IPS-18a (cell line): Measurements from ENCODE around the gene ERAP2.

Experiments used
- H3K27ac ChIP-seq: one replicate; pipeline ENCODE4 v1.5.1; 2013; ENCODE audit warnings: low read length
- H3K27me3 ChIP-seq: one replicate; pipeline ENCODE4 v1.6.1; 2013; ENCODE audit warnings: mild to moderate bottlenecking, low read length; ENCODE audit not compliant: control insufficient read depth, insufficient read depth
- H3K36me3 ChIP-seq: one replicate; pipeline ENCODE4 v1.6.1; 2013; ENCODE audit warnings: low read depth, low read length; ENCODE audit not compliant: control insufficient read depth
- H3K4me1 ChIP-seq: one replicate; pipeline ENCODE4 v1.6.1; 2013; ENCODE audit warnings: low read depth, low read length; ENCODE audit not compliant: control insufficient read depth
- H3K4me3 ChIP-seq: one replicate; pipeline ENCODE4 v1.5.1; 2013; ENCODE audit warnings: low read length
- H3K9ac ChIP-seq: one replicate; pipeline ENCODE4 v1.6.1; 2013; ENCODE audit warnings: mild to moderate bottlenecking, low read length, moderate library complexity
- H3K9me3 ChIP-seq: one replicate; pipeline ENCODE4 v1.6.1; 2013; ENCODE audit warnings: low read depth, low read length; ENCODE audit not compliant: control insufficient read depth

Gene ERAP2

DNA sequence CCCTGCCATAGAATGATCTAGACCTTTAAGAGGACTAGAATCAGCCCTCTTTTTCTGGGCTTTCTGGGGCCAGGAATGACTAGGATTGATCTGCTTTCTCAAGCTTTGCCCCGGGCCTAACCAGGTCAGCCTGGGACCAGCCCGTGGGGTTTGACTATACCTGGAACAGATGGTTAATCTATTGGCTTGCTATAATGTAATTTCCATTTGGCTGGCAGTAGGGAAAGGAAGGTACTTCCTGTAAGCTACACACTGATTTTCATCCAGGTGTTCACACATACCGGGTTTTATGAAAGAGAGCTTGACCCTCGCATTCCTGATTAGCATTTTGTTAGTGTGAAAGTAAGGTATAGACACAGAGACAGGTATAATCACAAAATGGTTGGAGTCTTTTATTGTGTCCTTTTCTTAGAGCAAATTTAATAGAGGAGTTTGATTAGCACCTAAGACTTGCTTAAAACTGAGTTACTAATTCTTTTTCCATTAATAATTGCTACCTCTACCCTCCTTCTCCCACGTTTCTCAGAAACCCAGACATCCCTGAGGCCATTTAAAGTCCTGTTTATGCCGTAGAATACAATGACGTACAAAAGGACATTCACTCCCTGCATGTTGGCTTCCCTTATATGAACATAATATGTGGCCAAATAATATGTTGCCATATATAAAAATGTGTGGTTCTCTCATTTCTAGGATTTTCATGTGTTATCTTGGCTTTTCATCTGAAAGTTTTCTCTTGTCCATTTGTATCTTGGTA lies 76.9 kb downstream of the ERAP2 start:
- H3K9me3 ChIP-seq: peaks cover 6% of the 10 kb centered on the region
- no peaks in the 10 kb centered on the region for H3K27me3 ChIP-seq
- H3K4me1 ChIP-seq: peaks cover 6% of the 10 kb centered on the region
- no peak overlapping the region for H3K27ac ChIP-seq
- no peak overlapping the region for H3K4me3 ChIP-seq
- H3K36me3 ChIP-seq: no peaks in the 10 kb centered on the region
- no peak overlapping the region for H3K9ac ChIP-seq

DNA sequence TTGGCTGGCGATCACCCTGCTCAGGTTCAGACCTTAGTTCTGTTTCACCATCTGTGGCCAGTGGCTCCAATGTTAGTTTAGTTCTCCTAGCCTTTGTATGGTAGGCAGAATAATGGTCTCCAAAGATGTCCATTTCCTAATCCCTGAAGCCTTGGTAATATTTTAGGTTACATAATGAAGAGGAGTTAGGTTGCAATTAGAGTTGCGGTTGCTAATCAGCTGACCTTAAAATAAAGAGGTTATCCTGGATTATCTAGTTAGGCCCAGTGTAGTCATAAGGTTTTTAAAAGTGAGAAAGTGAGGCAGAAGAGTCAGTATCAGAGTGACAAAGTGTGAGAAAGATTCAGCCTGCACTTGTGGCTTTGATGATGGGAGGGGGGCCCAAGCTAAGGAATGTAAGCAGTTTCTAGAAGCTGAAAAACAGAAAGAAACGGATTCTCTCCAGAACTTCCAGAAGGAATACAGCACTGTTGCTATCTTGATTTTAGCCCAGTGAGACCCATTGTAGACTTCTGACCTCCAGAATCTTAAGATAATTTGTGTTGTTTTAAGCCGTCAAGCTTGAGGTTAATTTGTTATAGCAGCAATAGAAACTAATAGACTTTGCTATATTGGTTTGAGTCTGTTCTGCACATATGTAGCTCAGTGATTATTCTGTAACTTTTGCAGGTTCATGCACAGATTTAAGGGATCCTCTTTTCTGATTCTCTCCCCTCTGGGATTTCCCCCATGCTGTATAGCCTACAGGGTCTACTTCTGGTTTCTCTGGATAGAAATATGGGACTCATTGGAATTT lies 81.2 kb downstream of the ERAP2 start:
- Histone ChIP-seq H3K36me3 (no peaks in the 10 kb centered on the region), H3K9me3 (no peaks in the 10 kb centered on the region), H3K27ac (no peak overlapping the region), H3K4me1 (no peaks in the 10 kb centered on the region), H3K27me3 (no peaks in the 10 kb centered on the region), H3K4me3 (no peak overlapping the region), H3K9ac (no peak overlapping the region)

DNA sequence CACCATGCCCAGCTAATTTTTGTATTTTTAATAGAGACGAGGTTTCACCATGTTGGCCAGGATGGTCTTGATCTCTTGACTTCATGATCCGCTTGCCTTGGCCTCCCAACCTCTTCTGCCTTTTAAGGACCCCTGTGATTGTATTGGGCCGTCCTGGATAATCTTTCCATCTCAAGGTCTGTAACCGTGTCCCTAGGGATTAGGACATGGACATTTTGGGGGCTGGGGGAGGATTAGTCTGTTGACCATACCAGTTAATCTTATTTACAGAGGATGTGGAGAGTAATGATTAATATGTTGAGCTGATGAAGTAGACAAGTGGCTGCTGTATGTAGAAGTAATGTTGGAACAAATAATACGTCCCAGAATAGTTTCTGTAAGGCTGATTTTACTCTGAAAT lies 82.7 kb downstream of the ERAP2 start:
- Histone ChIP-seq H3K4me1 (no peaks in the 10 kb centered on the region), H3K36me3 (no peaks in the 10 kb centered on the region), H3K9me3 (no peaks in the 10 kb centered on the region), H3K4me3 (no peak overlapping the region), H3K27me3 (no peaks in the 10 kb centered on the region), H3K9ac (no peak overlapping the region), H3K27ac (no peak overlapping the region)

DNA sequence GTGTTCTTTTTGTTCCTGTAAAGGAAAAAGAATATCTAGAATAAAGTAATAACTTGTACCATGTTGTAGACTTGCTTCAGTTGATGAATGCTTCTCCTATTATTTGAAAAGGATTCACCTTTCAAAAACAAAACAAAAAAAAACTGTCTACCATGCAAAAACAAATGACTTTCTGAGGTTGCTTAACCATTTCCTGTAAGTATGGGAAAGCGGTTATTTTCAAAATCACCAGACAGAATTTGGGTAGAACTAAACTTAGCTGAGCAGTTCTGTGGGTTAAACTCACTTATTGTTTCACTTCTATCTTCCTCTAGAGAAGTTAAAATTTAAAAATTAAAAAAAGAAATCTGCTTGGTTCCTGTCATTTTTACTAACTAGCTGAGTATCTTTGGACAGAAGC lies 84.8 kb downstream of the ERAP2 start:
- no peak overlapping the region for H3K27ac ChIP-seq
- H3K27me3 ChIP-seq: no peaks in the 10 kb centered on the region
- H3K36me3 ChIP-seq: no peaks in the 10 kb centered on the region
- H3K4me1 ChIP-seq: no peaks in the 10 kb centered on the region
- H3K9ac ChIP-seq: no peak overlapping the region
- no peak overlapping the region for H3K4me3 ChIP-seq
- no peaks in the 10 kb centered on the region for H3K9me3 ChIP-seq

DNA sequence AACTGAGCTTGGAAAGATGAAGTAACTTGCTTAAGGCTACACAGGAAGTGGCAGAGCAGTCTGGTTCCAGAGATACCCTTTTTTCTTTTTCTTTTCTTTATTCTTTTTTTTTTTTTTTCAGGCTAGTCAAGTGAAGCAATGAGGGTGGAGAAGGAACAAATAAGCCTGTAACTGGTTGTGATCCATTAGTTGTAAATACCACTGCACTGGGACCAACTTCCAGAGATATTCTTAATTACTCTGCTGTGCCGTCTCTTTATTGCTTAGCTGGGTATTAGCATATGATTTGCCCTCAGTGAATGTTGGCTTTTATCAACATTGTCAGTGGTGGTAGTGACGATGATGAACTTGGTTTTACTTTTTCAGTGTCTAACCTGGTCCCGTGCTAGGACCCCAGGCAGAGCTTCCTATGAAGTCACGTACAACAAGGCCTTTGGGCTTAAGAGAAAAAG lies 86.3 kb downstream of the ERAP2 start:
- H3K36me3 ChIP-seq: no peaks in the 10 kb centered on the region
- H3K9ac ChIP-seq: no peak overlapping the region
- no peaks in the 10 kb centered on the region for H3K9me3 ChIP-seq
- no peaks in the 10 kb centered on the region for H3K4me1 ChIP-seq
- H3K4me3 ChIP-seq: no peak overlapping the region
- H3K27me3 ChIP-seq: no peaks in the 10 kb centered on the region
- no peak overlapping the region for H3K27ac ChIP-seq

DNA sequence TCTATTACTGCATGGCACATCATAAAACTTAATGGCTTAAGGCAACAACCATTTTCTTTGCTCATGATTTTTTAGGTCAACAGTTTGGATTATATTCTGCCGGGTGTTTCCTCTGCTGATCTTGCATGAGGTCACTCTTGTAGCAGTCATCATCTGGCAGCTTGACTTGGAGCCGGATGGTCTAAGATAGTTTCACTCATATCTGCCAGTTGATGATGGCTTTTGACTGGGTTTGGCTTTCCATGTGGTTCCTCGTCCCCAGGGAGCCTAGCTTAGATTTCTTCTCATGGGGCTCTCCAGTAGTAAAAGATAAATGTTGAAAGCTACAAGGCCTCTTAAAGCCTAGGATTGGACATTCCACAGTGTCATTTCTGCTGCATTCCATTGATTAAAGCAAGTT lies 87.0 kb downstream of the ERAP2 start:
- Histone ChIP-seq H3K4me3 (no peak overlapping the region), H3K36me3 (no peaks in the 10 kb centered on the region), H3K27me3 (no peaks in the 10 kb centered on the region), H3K4me1 (no peaks in the 10 kb centered on the region), H3K9ac (no peak overlapping the region), H3K27ac (no peak overlapping the region), H3K9me3 (no peaks in the 10 kb centered on the region)

DNA sequence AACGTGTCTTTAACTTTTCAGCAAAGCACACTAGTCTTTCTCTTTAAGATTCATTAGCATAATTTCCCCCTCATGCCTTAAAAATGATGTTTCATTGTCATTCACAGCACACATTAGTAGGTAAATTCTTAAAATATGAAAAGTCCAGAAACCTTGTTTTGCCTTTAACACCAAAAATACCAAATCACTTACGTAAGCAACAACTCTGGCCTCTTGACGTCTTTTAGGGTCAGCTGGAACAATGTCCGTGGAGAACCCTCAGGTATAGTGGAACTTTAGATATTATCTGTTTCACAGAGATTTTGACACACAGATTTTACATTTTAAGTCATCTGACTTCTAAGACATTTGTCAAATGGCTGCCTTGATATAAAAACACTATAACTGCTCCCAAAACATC lies 90.5 kb downstream of the ERAP2 start:
- Histone ChIP-seq H3K9ac (no peak overlapping the region), H3K4me3 (no peak overlapping the region), H3K36me3 (no peaks in the 10 kb centered on the region), H3K27ac (no peak overlapping the region), H3K27me3 (no peaks in the 10 kb centered on the region), H3K9me3 (no peaks in the 10 kb centered on the region), H3K4me1 (no peaks in the 10 kb centered on the region)

DNA sequence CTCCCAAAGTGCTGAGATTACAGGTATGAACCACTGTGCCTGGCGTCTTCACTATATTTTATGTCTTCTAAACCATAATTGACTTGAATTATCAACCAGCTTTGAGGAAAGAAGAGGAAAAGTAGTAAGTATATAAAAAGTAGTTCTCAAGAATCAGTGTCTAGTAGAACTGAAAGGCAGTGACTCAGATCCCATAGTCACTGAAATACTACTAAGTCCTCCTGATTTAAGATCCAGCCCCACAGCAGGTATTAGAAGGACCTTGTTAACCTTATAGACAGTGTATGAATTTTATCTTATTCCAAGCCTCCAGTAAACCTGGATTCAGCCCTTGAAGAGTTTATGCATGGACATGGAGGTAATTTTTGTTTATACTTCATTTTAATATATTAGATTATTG lies 91.1 kb downstream of the ERAP2 start:
- H3K36me3 ChIP-seq: no peaks in the 10 kb centered on the region
- no peak overlapping the region for H3K9ac ChIP-seq
- no peak overlapping the region for H3K4me3 ChIP-seq
- H3K4me1 ChIP-seq: no peaks in the 10 kb centered on the region
- no peak overlapping the region for H3K27ac ChIP-seq
- no peaks in the 10 kb centered on the region for H3K9me3 ChIP-seq
- H3K27me3 ChIP-seq: no peaks in the 10 kb centered on the region

DNA sequence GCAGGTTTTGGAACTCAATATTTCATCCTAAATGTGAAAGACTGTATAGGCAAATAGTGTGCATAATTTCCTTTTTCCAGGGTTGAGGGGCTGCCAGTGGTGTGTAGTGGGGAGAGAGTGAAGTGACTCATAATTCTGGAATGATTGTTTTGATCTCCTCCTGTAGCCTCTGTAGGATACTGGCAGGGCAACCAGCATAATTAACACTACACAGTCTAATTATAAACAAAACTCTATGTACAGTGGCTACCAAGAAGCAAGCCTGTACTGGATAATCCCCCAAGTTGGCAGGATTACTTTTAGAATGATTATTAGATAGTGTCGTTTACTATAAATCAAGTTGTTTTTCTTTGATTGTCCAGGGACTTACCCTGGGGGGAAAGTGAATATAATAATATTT lies 91.8 kb downstream of the ERAP2 start:
- Histone ChIP-seq H3K4me1 (no peaks in the 10 kb centered on the region), H3K9ac (no peak overlapping the region)

DNA sequence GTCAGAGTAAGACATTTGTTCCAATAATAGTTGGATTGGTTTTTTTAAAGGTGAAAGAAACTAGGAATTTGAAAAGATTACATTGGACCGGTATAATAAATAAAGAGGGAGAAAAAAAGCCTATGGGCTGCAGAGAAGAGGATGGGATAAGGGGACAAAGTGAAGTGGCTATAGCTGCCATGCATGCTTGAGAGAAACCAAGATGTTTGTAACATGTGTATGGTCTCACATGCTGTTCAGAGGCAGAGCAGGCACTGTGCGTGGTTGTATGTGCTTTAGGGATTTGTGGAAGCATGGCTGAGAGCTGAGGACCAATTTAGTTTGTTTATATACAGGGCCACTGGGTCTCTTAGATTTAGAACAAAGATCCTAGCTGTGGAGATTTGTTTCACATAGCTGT lies 92.3 kb downstream of the ERAP2 start:
- Histone ChIP-seq H3K9ac (no peak overlapping the region), H3K4me3 (no peak overlapping the region), H3K27ac (no peak overlapping the region), H3K4me1 (no peaks in the 10 kb centered on the region), H3K27me3 (no peaks in the 10 kb centered on the region), H3K36me3 (no peaks in the 10 kb centered on the region), H3K9me3 (no peaks in the 10 kb centered on the region)

More for the DNA sequence above, 91.8 kb downstream of the ERAP2 start:
- Histone ChIP-seq H3K27ac (no peak overlapping the region), H3K27me3 (no peaks in the 10 kb centered on the region), H3K36me3 (no peaks in the 10 kb centered on the region), H3K4me3 (no peak overlapping the region), H3K9me3 (no peaks in the 10 kb centered on the region)
